Stimulated activated CD8-positive, alpha-beta memory T cell treated with anti-CD3 and anti-CD28 coated beads, Interleukin-7, amount 100 ng/mL, for 48 hours (primary cell): Measurements from ENCODE around the gene EFCAB3.
"Not testable (repeated sequence)": the region's sequence is repeated elsewhere in the genome, so short reads cannot be mapped to it uniquely, and the experiment has no call there.

Source experiments
- DNase-seq, 2 donors: peaks; one replicate each; pipeline ENCODE4 v3.0.0-alpha.2; 2020; ENCODE audit warnings: low read depth in 1 of 2; ENCODE audit errors: extremely low read depth in 1 of 2

Gene EFCAB3

GRCh38 chr17:62380253-62380652 is at the start of gene EFCAB3:
Gene EFCAB3 (plus strand): TSS chr17:62380553. CDS start chr17:62382980, 2,427 bp downstream.
- DNase-seq: no peak

- no peak for DNase-seq
Measured at GRCh38 chr17:62336527-62336926, 43.8 kb upstream of the EFCAB3 start.

GRCh38 chr17:62343764-62344270 is 36.5 kb upstream of the EFCAB3 start:
- DNase-seq: no peak

GRCh38 chr17:62351176-62351575 is 29.2 kb upstream of the EFCAB3 start:
- DNase-seq: no peak

- DNase-seq: no peak
Measured at GRCh38 chr17:62366191-62366590, 14.2 kb upstream of the EFCAB3 start.

- no peak for DNase-seq
Measured at GRCh38 chr17:62381561-62381960, 1.2 kb downstream of the EFCAB3 start.

GRCh38 chr17:62388856-62389255 is 8.5 kb downstream of the EFCAB3 start:
- no peak for DNase-seq

GRCh38 chr17:62392908-62393307 is 12.6 kb downstream of the EFCAB3 start:
- no peak for DNase-seq

- DNase-seq: no peak
Measured at GRCh38 chr17:62398891-62399290, 18.5 kb downstream of the EFCAB3 start.

- no peak for DNase-seq
Measured at GRCh38 chr17:62405451-62405850, 25.1 kb downstream of the EFCAB3 start.

GRCh38 chr17:62413090-62413489 is 32.7 kb downstream of the EFCAB3 start:
- not testable (repeated sequence) for DNase-seq

- DNase-seq: peak; percentile 75 to 88
Measured at GRCh38 chr17:62423647-62424461, 43.5 kb downstream of the EFCAB3 start, which contains the start of gene METTL2A. Gene METTL2A (plus strand): TSS chr17:62423897. CDS start chr17:62423903, 6 bp downstream.

GRCh38 chr17:62426214-62426613 is 45.9 kb downstream of the EFCAB3 start:
- DNase-seq: not testable (repeated sequence)

GRCh38 chr17:62435251-62435650 is 54.9 kb downstream of the EFCAB3 start:
- not testable (repeated sequence) for DNase-seq

- not testable (repeated sequence) for DNase-seq
Measured at GRCh38 chr17:62441181-62441580, 60.8 kb downstream of the EFCAB3 start.

- DNase-seq: no peak
Measured at GRCh38 chr17:62444063-62444462, 63.7 kb downstream of the EFCAB3 start.

- not testable (repeated sequence) for DNase-seq
Measured at GRCh38 chr17:62445791-62446190, 65.4 kb downstream of the EFCAB3 start.

- not testable (repeated sequence) for DNase-seq
Measured at GRCh38 chr17:62452195-62452594, 71.8 kb downstream of the EFCAB3 start.

- not testable (repeated sequence) for DNase-seq
Measured at GRCh38 chr17:62453041-62453440, 72.7 kb downstream of the EFCAB3 start.

GRCh38 chr17:62453656-62454055 is 73.3 kb downstream of the EFCAB3 start:
- not testable (repeated sequence) for DNase-seq

GRCh38 chr17:62454111-62454510 is 73.8 kb downstream of the EFCAB3 start:
- not testable (repeated sequence) for DNase-seq

GRCh38 chr17:62456016-62456415 is 75.7 kb downstream of the EFCAB3 start:
- DNase-seq: no peak
